ENCODE results near the gene TMEM119. TPM values are rescaled to one million over a fixed set of nuclear protein-coding genes. Genes with fewer than 3 reads are reported as not detected.

The TMEM119 gene
- total RNA-seq, 3 donors from 2014 or later = 12.1 to 21.0 (median 12.5) TPM

DNA sequence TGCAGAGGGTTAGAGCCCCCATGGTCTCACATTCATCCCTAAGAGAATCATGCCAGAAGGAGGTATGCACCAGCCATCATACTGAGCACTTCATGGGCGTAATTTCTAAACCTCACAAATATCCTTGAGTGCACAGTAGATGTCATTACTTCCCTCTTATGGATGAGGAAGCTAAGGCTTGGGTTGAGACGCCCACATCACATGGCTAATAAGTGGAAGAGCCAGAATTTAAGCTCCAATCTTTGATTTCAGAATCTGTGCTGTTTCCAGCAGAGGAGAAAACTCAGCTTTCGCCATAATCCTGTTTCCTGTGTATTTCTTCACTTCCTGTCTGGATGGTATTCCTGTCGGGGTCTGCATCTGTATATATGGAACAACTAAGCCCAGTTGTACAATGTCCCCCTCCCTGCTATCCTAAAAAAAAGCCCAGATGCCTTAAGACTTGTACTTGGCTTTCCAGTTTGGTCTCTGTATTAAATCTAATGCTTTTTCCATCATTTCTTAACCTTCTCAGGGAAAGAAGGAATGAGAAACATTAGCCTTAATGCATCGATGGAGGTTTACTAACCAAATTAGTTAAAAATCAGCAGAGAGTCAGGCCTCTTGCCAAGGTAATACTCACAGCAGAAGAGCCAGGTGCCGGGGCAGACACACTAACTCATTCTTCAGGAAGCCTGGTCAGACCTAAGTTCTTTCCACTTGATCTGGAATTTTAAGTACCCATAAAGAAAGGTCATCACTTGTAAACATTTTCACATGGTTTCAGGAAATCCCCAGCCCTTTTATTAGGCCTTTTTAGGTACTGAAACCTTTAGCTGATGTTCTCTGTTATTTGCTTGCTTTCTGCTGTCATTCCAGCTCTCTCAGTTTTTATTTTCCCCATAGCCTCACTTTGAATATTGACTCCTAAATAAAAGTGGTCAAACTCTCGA lies 30.2 kb downstream of the TMEM119 start:
- Histone ChIP-seq H3K4me1 (no peaks in the 10 kb centered on the region), H3K27me3 (no peaks in the 10 kb centered on the region), H3K9me3 (no peaks in the 10 kb centered on the region), H3K27ac (peak overlapping the region in 1 of 2 donors; percentile 65), H3K4me3 (no peak overlapping the region), H3K36me3 (no peaks in the 10 kb centered on the region)
- intact Hi-C loops (cut with DNase I; ENCODE audit: low total_unique reads) = loop anchor here (5.0 to 10.0 kb wide), 2 partner anchors 50 to 237 kb away; no protein-coding TSS in a partner anchor
- TF ChIP-seq POLR2A (IDR thresholded peaks at IDR 0.05) (no peak), POLR2AphosphoS5 (IDR thresholded peaks at IDR 0.05) (no peak), CTCF (IDR thresholded peaks at IDR 0.05) (no peak)
- no peak for DNase-seq (ENCODE audit: low spot score in 2 of 2)

GRCh38 chr12:108566452-108566851 lies 31.4 kb downstream of the TMEM119 start:
- H3K9me3 ChIP-seq = no peaks in the 10 kb centered on the region
- no peaks in the 10 kb centered on the region for H3K4me1 ChIP-seq
- no peaks in the 10 kb centered on the region for H3K27me3 ChIP-seq
- no peak for DNase-seq (ENCODE audit: low spot score in 2 of 2)
- no peak overlapping the region for H3K4me3 ChIP-seq
- TF ChIP-seq POLR2AphosphoS5 (IDR thresholded peaks at IDR 0.05) (no peak), CTCF (IDR thresholded peaks at IDR 0.05) (no peak), POLR2A (IDR thresholded peaks at IDR 0.05) (no peak)
- intact Hi-C loops (cut with DNase I; ENCODE audit: low total_unique reads) = loop anchor here (5.0 to 10.0 kb wide), 2 partner anchors 51 to 238 kb away; no protein-coding TSS in a partner anchor
- H3K27ac ChIP-seq = peak overlapping the region; percentile 56 to 65
- H3K36me3 ChIP-seq = no peaks in the 10 kb centered on the region

DNA sequence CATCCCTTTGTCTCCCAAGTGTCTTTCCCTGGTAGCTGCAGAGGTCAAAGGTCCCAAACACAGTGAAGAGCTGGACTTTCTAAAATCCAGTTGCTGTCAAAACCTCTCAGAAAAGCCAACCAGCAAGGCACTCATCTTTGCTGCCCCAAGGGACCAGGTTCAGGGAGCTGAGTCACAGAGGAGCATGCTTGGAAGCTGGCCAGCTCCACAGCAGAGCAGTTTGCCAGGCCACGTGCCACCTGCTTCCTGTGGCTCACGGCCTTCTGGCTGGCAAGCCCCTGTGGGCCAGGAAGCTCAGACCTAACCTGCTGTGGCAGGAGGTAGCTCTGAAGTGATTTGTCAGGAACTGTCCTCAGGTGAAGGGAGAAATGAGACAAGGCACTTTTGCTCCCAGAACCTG lies 31.9 kb downstream of the TMEM119 start:
- Histone ChIP-seq H3K27ac (peak overlapping the region; percentile 56 to 65), H3K4me3 (no peak overlapping the region), H3K9me3 (no peaks in the 10 kb centered on the region), H3K4me1 (no peaks in the 10 kb centered on the region), H3K36me3 (no peaks in the 10 kb centered on the region), H3K27me3 (no peaks in the 10 kb centered on the region)
- TF ChIP-seq POLR2AphosphoS5 (IDR thresholded peaks at IDR 0.05) (peak in 1 of 3 donors; percentile 44), POLR2A (IDR thresholded peaks at IDR 0.05) (no peak), CTCF (IDR thresholded peaks at IDR 0.05) (no peak)
- intact Hi-C loops (cut with DNase I; ENCODE audit: low total_unique reads) = loop anchor here (5.0 to 10.0 kb wide), 2 partner anchors 51 to 239 kb away; no protein-coding TSS in a partner anchor
- DNase-seq (ENCODE audit: low spot score in 2 of 2) = peak; percentile 74 to 81

DNA sequence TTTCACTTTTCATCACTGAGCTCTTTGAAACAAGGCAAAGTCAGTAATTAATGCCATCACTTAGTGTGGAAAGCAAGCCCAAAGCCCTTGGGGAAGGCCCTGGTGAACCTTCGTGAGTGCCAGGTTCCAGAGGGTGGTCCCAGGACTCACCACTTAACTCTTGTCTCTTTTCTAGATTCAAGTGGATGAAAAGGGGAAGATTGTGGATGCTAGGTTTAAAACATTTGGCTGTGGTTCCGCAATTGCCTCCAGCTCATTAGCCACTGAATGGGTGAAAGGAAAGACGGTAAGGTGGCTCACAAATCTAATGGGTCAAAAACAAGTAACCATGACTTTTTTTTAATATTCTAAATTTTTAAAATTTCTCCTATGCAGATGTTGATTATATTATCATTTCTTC lies 32.7 kb downstream of the TMEM119 start:
- Histone ChIP-seq H3K36me3 (no peaks in the 10 kb centered on the region), H3K9me3 (no peaks in the 10 kb centered on the region), H3K4me1 (no peaks in the 10 kb centered on the region), H3K4me3 (no peak overlapping the region), H3K27ac (peak overlapping the region; percentile 30 to 31), H3K27me3 (no peaks in the 10 kb centered on the region)
- DNase-seq (ENCODE audit: low spot score in 2 of 2) = no peak
- intact Hi-C loops (cut with DNase I; ENCODE audit: low total_unique reads) = loop anchor here (5.0 to 10.0 kb wide), 2 partner anchors 52 to 240 kb away; no protein-coding TSS in a partner anchor
- TF ChIP-seq POLR2A (IDR thresholded peaks at IDR 0.05) (no peak), POLR2AphosphoS5 (IDR thresholded peaks at IDR 0.05) (no peak), CTCF (IDR thresholded peaks at IDR 0.05) (no peak)

DNA sequence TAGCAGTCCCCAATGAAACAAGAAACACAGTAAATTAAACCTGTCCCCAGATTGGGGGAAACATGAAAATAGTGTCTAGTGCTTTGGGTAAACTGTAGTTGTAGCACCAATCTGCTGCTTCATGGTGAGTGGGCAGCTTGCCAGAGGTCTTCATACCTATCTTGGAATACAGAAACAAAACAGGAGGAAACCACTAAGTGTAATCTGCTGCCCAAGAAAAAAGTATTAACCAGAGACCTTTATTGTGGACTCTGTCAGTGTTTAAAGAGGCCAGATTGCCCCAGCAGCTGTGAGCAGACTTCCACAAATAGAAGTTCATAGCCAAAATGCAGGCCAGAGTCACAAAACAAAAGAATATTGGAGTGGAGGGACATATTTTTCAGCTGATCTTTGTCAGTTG lies 33.2 kb downstream of the TMEM119 start:
- no peak overlapping the region for H3K4me3 ChIP-seq
- peaks cover 0 to 4% of the 10 kb centered on the region in 2 donors for H3K4me1 ChIP-seq
- H3K9me3 ChIP-seq = no peaks in the 10 kb centered on the region
- intact Hi-C loops (cut with DNase I; ENCODE audit: low total_unique reads) = loop anchor here (5.0 to 10.0 kb wide), 3 partner anchors 53 to 528 kb away; partner anchors contain the start of gene ALKBH2
- H3K27ac ChIP-seq = peak overlapping the region; percentile 30 to 31
- no peaks in the 10 kb centered on the region for H3K27me3 ChIP-seq
- TF ChIP-seq POLR2A (IDR thresholded peaks at IDR 0.05) (no peak), CTCF (IDR thresholded peaks at IDR 0.05) (no peak), POLR2AphosphoS5 (IDR thresholded peaks at IDR 0.05) (no peak)
- H3K36me3 ChIP-seq = no peaks in the 10 kb centered on the region
- no peak for DNase-seq (ENCODE audit: low spot score in 2 of 2)
